Tibial artery (tissue), 4 donors: ENCODE data around the gene PRTFDC1.
"Not testable (repeated sequence)": the region's sequence is repeated elsewhere in the genome, so short reads cannot be mapped to it uniquely, and the experiment has no call there.

Experiments
- DNase-seq, 2 donors: peaks; one replicate each; pipeline ENCODE4 v3.0.0-alpha.2; 2019
- H3K27ac ChIP-seq, 2 donors: fragments of 200-600 bp; sonication (generic) in 1 of 2; 1 replicate in 1 of 2; 2 replicates in 1 of 2; pipeline ENCODE4 v1.5.1; 2018 to 2019; ENCODE audit warnings: mild to moderate bottlenecking in 1 of 2
- H3K27me3 ChIP-seq, 2 donors: fragments of 200-600 bp; sonication (generic) in 1 of 2; one replicate each; pipeline versions ENCODE4 v1.5.1 to v1.6.0; 2016 to 2019
- H3K36me3 ChIP-seq, 3 donors: fragments of 200-600 bp; sonication (generic) in 2 of 3; one replicate each; pipeline ENCODE4 v1.5.1; 2016 to 2019; ENCODE audit warnings: mild to moderate bottlenecking in 2 of 3
- H3K4me1 ChIP-seq, 4 donors: fragments of 200-600 bp; sonication (generic) in 2 of 4; 1 replicate in 3 of 4; 2 replicates in 1 of 4; pipeline ENCODE4 v1.5.1; 2016 to 2019
- H3K4me3 ChIP-seq, 2 donors: fragments of 200-600 bp; sonication (generic) in 1 of 2; 1 replicate in 1 of 2; 2 replicates in 1 of 2; pipeline ENCODE4 v1.5.1; 2018 to 2019; ENCODE audit warnings: mild to moderate bottlenecking in 2 of 2
- H3K9me3 ChIP-seq, 3 donors: fragments of 200-600 bp; sonication (generic) in 1 of 3; one replicate each; pipeline ENCODE4 v1.5.1; 2016 to 2019
- intact Hi-C: fragments of 100-400 bp; cut with DNase I; formaldehyde crosslinking; loops from one replicate; pipeline ENCODE4 v1.15.0; 2023; ENCODE audit warnings: low total_unique reads
- TF ChIP-seq, protein P1 (sequence below), 2 experiments: fragments of 200-600 bp in 1 of 2; fragments of 450-650 bp in 1 of 2; IDR thresholded peaks; one replicate each; pipeline ENCODE4 v1.5.1; 2017 to 2019; ENCODE audit warnings: antibody characterized with exemption in 2 of 2, mild to moderate bottlenecking in 1 of 2, moderate library complexity in 1 of 2

The PRTFDC1 gene

DNA sequence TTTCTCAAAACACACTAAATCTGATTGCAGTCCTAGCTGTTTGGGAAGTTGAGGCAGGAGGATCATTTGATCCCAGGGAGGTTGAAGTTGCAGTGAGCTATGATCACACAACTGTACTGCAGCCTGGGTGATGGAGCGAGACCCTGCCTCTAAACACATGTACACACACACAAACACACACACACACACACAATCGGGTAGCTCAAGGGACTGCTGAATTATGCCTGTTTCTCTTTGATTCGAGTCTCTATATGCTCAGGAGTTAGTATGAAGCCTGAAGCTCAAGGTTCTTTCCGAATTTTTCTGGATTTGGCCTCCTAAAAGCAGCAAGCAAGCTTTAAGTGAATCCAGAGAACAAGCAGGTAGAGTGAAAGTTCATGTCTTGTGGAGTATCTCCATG is 22.5 kb downstream of the PRTFDC1 start:
- Histone ChIP-seq H3K4me3 (no peak overlapping the region), H3K27me3 (no peaks in the 10 kb centered on the region), H3K4me1 (peaks cover 0 to 15% (median 9%) of the 10 kb centered on the region in 4 donors), H3K36me3 (no peaks in the 10 kb centered on the region), H3K27ac (no peak overlapping the region), H3K9me3 (no peaks in the 10 kb centered on the region)
- DNase-seq = no peak
- TF ChIP-seq, protein P1, sequence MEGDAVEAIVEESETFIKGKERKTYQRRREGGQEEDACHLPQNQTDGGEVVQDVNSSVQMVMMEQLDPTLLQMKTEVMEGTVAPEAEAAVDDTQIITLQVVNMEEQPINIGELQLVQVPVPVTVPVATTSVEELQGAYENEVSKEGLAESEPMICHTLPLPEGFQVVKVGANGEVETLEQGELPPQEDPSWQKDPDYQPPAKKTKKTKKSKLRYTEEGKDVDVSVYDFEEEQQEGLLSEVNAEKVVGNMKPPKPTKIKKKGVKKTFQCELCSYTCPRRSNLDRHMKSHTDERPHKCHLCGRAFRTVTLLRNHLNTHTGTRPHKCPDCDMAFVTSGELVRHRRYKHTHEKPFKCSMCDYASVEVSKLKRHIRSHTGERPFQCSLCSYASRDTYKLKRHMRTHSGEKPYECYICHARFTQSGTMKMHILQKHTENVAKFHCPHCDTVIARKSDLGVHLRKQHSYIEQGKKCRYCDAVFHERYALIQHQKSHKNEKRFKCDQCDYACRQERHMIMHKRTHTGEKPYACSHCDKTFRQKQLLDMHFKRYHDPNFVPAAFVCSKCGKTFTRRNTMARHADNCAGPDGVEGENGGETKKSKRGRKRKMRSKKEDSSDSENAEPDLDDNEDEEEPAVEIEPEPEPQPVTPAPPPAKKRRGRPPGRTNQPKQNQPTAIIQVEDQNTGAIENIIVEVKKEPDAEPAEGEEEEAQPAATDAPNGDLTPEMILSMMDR (IDR thresholded peaks at IDR 0.05) = no peak
- intact Hi-C loops = no loop called here

DNA sequence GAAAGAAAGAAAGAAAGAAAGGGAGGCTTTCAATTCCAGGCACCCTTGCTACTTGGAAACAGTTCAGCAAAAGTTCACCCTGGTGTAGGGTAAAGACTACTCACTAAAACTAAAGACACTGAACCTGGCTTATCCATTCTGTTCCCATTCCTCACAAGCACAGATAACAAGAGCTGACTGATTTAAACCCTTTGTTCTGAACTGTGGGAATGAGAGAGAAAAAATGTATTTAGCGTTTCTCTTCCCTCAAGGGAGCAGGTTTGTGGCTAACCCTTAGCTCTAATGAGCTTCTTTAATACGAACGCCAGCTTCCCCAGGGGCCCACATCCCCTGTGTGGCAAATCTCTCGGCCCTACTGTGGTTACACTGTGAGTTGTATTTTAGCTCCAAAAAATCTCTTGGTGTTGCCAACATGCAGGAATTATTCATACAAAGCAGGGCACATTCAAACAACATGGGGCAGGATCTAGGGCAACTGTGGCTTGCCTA is 23.3 kb downstream of the PRTFDC1 start:
- Histone ChIP-seq H3K27ac (no peak overlapping the region), H3K27me3 (no peaks in the 10 kb centered on the region), H3K4me1 (peaks cover 0 to 15% (median 9%) of the 10 kb centered on the region in 4 donors), H3K4me3 (no peak overlapping the region), H3K36me3 (no peaks in the 10 kb centered on the region), H3K9me3 (no peaks in the 10 kb centered on the region)
- no peak for DNase-seq
- intact Hi-C loops = no loop called here
- TF ChIP-seq, protein P1 (IDR thresholded peaks at IDR 0.05) = no peak

DNA sequence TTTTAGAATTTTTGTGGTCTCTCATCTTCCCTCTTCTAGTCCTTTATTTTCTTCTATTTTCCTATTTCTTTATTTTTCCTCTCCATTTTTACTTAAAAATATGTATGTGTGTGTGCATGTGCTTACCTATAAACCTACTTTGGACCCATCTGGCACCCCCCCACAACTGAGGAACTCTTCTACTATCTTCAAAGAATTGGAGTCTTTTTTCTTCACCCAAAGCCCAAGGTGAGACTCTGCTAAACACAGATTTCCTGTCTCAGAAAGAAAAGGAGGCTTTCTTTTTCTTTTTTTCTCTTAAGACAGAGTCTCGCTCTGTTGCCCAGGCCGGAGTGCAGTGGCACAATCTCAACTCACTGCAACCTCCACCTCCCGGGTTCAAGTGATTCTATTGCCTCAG is 24.2 kb downstream of the PRTFDC1 start:
- Histone ChIP-seq H3K36me3 (no peaks in the 10 kb centered on the region), H3K27ac (no peak overlapping the region), H3K4me3 (no peak overlapping the region), H3K27me3 (no peaks in the 10 kb centered on the region), H3K9me3 (no peaks in the 10 kb centered on the region), H3K4me1 (peaks cover 0 to 15% (median 9%) of the 10 kb centered on the region in 4 donors)
- intact Hi-C loops = no loop called here
- no peak for DNase-seq
- TF ChIP-seq, protein P1 (IDR thresholded peaks at IDR 0.05) = no peak

DNA sequence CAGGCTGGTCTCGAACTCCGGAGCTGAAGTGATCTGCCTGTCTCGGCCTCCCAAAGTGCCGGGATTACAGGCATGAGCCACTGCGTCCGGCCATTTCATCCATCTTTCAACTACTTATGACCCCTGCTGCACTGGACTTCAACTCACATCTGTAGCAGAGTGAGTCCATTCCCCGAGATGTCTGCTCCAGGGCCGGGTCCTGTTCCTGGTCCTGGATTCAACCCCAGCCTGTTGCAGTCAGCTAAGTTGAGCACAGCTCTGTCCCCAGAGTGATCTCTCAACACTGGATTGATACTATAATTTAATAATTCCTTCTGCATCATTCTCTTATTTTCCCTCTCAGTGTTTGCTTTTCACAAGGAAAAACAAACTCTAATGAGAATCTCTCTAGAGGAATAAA is 25.8 kb downstream of the PRTFDC1 start:
- no peak for DNase-seq
- Histone ChIP-seq H3K4me3 (no peak overlapping the region), H3K27ac (no peak overlapping the region), H3K9me3 (no peaks in the 10 kb centered on the region), H3K4me1 (peaks cover 0 to 15% (median 9%) of the 10 kb centered on the region in 4 donors), H3K36me3 (no peaks in the 10 kb centered on the region), H3K27me3 (no peaks in the 10 kb centered on the region)
- intact Hi-C loops = no loop called here
- TF ChIP-seq, protein P1 (IDR thresholded peaks at IDR 0.05) = no peak

DNA sequence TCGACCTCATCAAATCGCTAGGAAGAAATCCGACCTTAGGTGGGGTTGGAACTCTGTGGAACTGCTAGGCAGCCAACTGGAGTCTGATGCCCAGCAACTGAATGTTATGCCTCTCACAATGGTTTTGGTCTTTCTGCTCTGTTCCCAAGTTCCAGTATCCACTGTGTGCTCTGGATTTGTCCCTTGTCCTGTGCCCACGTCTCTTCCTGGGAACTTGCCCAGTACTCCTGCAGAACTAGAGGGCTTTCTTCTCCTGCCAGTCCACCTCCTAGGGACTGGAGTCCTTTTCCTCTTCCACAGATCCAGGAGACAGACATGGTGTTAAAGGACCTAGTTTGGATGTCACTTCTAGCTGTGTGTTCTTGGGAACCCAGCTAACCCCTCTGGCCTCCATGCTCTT is 26.6 kb downstream of the PRTFDC1 start:
- no peak for DNase-seq
- no peaks in the 10 kb centered on the region for H3K36me3 ChIP-seq
- H3K27me3 ChIP-seq = no peaks in the 10 kb centered on the region
- no peak overlapping the region for H3K27ac ChIP-seq
- intact Hi-C loops = no loop called here
- H3K9me3 ChIP-seq = no peaks in the 10 kb centered on the region
- H3K4me1 ChIP-seq = peaks cover 0 to 20% (median 9%) of the 10 kb centered on the region in 4 donors
- TF ChIP-seq, protein P1 (IDR thresholded peaks at IDR 0.05) = no peak
- no peak overlapping the region for H3K4me3 ChIP-seq

DNA sequence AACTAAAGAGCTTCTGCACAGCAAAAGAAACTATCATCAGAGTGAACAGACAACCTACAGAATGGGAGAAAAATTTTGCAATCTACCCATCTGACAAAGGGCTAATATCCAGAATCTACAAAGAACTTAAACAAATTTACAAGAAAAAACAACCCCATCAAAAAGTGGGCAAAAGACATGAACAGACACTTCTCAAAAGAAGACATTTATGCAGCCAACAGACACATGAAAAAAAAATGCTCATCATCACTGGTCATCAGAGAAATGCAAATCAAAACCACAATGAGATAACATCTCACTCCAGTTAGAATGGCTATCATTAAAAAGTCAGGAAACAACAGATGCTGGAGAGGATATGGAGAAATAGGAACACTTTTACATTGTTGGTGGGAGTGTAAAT is 27.9 kb downstream of the PRTFDC1 start:
- intact Hi-C loops, H3K27ac ChIP-seq, H3K4me3 ChIP-seq, H3K27me3 ChIP-seq, DNase-seq, H3K9me3 ChIP-seq, H3K36me3 ChIP-seq: not testable (repeated sequence)
- peaks cover 0 to 11% (median 3%) of the 10 kb centered on the region in 4 donors for H3K4me1 ChIP-seq

DNA sequence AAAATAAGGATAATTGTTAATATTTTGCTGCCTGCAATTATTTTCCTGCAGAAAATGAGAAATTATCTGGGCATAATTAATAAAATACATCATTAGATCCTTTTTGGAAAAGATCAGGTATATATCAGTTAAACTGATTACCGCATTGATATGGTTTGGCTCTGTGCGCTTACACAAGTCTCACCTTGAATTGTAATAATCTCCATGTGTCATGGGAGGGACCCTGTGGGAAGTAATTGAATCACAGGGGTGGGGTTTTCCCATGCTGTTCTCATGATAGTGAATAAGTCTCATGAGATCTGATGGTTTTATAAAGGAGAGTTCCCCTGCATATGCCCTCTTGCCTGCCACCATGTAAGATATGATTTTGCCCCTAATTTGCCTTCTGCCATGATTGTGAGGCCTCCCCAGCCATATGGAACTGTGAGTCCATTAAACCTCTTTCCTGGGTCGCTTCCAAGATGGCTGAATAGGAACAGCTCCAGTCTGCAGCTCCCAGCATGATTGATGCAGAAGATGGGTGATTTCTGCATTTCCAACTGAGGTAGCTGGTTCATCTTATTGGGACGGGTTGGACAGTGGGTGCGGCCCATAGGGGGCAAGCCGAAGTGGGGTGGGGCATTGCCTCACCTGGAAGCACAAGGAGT is 30.1 kb downstream of the PRTFDC1 start:
- H3K27ac ChIP-seq, H3K4me1 ChIP-seq, H3K9me3 ChIP-seq, H3K27me3 ChIP-seq, H3K36me3 ChIP-seq, H3K4me3 ChIP-seq, DNase-seq, intact Hi-C loops: not testable (repeated sequence)
